IPS-11a (cell line): ENCODE data around the gene PACSIN1.

Experiments used
- H3K4me3 ChIP-seq: one replicate; pipeline ENCODE4 v1.5.1; 2013; ENCODE audit warnings: low read depth, low read length, control low read depth

PACSIN1 gene

DNA sequence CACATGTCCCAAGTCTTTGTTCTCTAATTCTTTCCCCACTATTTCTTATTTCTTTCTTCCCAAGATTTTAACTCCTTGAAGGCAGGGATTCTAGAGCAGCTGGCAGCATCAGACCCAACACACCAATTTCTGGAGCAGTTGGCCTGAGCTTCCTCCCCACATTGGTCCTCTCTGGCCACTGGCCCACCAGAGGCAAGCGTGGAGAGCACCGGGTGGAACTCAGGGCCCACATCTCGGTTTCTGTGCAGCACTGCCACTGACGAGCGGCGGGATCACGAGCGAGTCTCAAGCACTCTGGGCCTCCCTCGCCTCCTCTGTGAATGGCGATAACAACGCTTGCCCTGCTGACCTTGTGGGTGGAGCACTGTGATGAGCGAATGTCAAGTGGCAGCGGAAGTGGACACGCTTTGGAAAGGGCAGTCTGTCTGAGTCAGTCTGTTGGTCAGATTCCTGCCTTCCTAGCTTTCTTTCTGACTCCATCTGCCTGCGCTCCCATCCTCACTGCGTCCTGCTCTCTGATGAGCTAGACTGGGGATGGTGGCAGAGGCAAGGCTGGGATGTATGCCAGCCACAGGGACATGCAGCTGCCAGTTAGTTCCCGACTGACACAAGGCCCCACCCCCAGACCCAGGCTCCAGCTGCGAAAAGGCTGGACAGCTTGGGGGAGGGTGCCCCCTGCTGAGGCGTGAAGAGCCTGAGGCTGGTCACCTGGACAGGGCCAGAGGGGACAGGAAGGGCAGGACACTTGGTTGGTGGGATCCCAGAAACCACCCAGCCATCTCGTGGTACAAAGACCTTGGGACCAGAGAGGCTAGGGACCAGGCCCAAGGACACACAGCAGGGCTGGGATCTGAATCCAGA, 94.7 kb downstream of the PACSIN1 start:
- H3K4me3 ChIP-seq, result no peak overlapping the region

GRCh38 chr6:34561227-34561530, 95.3 kb downstream of the PACSIN1 start:
- H3K4me3 ChIP-seq, result no peak overlapping the region

GRCh38 chr6:34562350-34562749, 96.5 kb downstream of the PACSIN1 start:
- no peak overlapping the region for H3K4me3 ChIP-seq

DNA sequence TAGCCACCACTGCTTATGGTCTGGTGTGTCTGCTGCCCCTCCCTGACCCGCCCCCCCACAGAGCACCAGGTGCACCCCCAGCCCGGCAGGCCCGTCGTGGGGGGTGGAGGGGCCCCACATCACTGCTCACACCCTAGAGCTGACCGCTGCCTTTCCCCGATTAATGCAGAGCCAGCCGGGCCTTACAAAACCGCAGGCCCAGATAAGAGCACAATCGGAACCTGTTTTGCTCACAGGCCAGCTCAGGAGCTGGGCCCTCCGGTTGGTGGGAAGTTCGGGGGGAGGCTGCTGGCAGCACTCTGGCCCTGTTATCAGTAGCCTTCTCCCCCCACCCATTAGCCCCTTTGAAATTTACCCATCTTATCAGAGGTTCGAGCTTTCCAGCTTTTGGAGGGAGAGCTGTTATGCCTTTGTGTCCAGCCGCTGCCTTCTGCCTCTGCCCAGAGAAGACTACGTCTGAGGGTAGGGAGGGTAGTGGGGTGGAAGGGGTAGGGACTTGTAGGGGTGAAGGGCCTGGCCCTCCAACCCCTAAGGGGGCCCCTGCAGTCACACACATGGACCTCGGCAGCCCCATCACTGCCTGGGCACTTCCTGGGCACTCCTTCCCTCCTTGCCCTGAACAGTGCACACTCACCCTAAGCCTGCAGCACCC, 97.1 kb downstream of the PACSIN1 start:
- H3K4me3 ChIP-seq, result no peak overlapping the region

GRCh38 chr6:34563513-34563870, 97.6 kb downstream of the PACSIN1 start:
- no peak overlapping the region for H3K4me3 ChIP-seq

GRCh38 chr6:34564181-34564580, 98.3 kb downstream of the PACSIN1 start:
- H3K4me3 ChIP-seq, result no peak overlapping the region

- no peak overlapping the region for H3K4me3 ChIP-seq
These were observed 99.9 kb downstream of the PACSIN1 start for GRCh38 chr6:34565722-34566137.

DNA sequence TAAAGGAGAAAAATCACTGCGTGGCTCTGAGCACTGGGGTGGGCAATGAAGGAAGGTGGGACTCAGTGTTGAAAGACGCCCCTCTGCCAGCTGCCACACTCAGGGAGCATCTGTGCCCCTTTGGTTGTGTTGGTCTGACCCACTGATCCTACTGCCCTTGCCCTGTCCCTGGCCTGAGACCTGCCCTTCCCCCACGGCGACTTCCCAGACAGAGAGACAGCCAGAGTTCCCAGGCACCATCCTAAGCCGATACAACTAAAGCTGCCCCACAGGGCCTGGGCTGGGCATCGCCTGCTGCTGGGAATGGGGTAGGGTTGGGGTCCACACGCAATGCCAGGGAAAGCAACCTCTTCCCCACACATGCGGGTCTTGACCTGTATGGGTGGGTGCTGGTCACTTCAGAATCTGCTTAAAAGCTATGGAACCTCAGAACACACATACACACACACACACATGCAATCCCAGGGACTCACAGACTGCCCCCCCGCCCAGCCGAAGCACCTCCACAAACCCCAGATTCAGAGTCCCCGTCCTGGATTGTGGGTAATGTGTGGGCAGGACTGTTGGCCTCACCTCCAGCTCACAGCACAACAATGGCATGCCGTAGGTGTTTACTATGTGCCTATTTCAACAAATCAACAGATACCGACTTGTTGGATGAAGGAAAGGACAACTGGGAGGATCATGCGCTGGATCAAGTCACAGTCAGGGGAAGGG, 101.1 kb downstream of the PACSIN1 start:
- no peak overlapping the region for H3K4me3 ChIP-seq

- H3K4me3 ChIP-seq, result no peak overlapping the region
These were observed 102.7 kb downstream of the PACSIN1 start for GRCh38 chr6:34568341-34569201.

DNA sequence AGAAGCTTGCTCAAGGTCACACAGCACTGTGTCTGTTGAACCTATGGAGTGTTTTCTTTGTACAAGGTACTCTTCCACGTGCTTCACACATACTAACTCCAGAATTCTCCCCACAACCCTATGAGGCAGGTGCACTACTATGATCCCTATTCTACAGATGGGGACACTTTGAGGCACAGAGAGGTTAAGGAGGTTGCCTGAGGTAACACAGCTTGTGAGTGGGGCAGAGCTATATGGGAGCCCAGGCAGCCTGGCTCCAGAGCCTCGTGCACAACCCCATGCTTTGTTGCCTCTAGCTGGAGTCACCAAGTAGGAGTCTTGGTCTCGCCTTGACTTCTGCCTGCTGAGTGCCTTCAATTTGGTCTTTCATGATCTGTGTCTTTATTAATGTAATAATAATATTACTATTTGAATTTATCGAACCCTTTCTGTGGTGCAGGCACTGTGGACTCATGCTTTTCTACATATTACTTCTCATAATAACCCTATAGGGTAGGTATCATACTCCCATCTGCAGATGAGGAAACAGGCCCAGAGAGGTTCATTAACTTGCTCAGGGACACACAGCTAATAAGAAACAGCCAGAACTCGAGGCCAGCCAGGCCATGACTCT, 103.6 kb downstream of the PACSIN1 start:
- H3K4me3 ChIP-seq, result no peak overlapping the region

- H3K4me3 ChIP-seq, result no peak overlapping the region
These were observed 104.4 kb downstream of the PACSIN1 start for GRCh38 chr6:34570066-34570833.

GRCh38 chr6:34571388-34571787, 105.5 kb downstream of the PACSIN1 start:
- H3K4me3 ChIP-seq, result no peak overlapping the region

DNA sequence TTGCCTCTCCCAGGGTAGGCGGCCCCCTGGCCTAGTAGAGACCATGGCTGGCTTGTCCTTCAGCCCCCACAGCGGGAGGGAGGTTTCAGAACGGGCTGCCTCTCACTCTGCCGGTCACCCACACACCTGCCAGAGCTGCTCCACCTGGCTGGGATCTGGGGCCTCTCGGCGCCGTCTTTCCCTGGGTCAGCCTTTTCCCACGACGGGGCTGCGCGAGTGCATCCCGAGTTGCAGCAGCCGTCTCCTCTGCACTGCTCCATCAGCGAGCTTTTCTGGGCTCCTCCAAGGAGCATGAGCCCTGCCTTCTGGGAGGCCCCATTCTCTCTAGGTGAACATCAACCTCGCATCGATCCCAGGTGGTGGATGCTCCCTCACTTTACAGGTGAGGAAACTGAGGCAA, 106.1 kb downstream of the PACSIN1 start:
- no peak overlapping the region for H3K4me3 ChIP-seq

- H3K4me3 ChIP-seq, result no peak overlapping the region
These were observed 106.7 kb downstream of the PACSIN1 start for GRCh38 chr6:34572585-34572984.

DNA sequence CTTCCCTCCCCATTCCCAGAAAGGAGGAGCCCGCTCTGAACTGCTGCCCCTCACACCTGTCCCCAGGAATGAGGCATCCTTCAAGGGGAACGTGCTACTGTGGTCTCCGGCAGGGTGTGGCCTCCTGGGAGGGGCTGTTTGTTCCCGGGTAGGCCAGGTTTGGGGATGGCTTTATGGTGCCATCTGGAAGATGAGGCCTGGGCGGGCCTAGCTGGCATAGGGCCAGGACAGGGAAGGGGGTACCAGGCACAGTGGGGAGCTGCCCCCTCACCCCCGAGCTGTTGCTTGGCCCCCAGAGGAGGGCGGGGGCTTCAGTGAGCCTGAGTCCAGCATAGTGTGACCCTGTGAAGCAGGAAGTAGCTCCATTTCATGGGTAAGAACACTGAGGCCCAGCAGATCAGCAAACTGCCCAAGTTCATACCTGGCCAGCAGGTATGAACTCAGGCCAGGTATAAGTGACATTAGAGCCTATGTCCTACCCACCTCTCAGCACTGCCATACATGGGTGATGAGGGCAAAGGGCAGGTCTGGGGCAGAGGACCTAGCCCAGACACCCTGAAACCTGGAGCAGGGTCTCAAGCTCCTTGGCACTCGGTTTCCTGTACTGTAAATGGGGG, 107.8 kb downstream of the PACSIN1 start:
- H3K4me3 ChIP-seq, result no peak overlapping the region

- H3K4me3 ChIP-seq, result no peak overlapping the region
These were observed 108.9 kb downstream of the PACSIN1 start for GRCh38 chr6:34574647-34575293.

GRCh38 chr6:34575326-34575725, 109.5 kb downstream of the PACSIN1 start:
- H3K4me3 ChIP-seq, result no peak overlapping the region

GRCh38 chr6:34576286-34576955, 110.5 kb downstream of the PACSIN1 start:
- H3K4me3 ChIP-seq, result no peak overlapping the region
